GM10266 (cell line): ENCODE data around the gene CTNNBIP1.

Experiments used
- DNase-seq: peaks from one replicate; pipeline ENCODE4 v3.0.0; 2012; ENCODE audit errors: extremely low spot score
- TF ChIP-seq, protein P1 (sequence below): IDR thresholded peaks from 2 replicates; pipeline ENCODE4 v1.5.1; 2012; ENCODE audit warnings: mild to moderate bottlenecking, low read depth; ENCODE audit not compliant: control insufficient read depth, insufficient read depth; ENCODE audit errors: missing control alignments

The CTNNBIP1 gene

DNA sequence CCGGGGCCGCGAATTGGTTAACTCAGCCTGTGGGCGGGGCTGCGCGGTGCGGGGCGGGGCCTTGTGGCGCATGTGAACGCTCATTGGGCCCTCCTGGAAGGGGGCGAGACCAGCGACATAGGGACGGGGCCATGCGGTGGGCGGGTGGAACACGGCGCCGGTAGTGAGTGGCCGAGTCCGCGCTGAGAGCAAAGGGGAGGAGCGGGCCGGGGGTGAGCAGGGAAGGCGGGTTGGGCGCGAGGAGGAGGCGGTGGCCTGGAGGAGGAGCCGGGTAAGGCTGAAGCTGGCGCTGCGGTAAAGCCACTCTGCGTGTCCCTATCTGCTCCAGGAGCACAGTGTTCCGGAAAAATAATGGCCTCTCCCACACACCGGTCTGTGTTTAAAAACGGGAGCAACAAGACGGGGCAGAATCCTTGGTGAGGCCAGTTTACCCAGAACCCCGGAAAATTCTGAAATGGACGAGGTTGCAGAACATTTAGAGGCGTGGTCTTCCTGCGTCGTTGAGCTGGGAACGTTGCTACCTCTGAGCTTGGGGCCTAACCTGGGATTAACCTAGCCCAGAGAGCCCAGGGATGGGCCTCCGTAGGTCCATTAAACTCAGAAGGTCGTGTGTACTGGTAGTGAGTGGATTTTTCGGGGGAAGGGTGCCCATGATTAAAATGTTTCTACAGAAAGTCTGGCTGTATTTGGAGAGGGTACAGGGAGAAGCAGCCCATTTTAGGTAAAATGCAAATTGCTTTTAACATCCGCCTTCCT, 532 bp upstream of the CTNNBIP1 start:
- TF ChIP-seq, protein P1, sequence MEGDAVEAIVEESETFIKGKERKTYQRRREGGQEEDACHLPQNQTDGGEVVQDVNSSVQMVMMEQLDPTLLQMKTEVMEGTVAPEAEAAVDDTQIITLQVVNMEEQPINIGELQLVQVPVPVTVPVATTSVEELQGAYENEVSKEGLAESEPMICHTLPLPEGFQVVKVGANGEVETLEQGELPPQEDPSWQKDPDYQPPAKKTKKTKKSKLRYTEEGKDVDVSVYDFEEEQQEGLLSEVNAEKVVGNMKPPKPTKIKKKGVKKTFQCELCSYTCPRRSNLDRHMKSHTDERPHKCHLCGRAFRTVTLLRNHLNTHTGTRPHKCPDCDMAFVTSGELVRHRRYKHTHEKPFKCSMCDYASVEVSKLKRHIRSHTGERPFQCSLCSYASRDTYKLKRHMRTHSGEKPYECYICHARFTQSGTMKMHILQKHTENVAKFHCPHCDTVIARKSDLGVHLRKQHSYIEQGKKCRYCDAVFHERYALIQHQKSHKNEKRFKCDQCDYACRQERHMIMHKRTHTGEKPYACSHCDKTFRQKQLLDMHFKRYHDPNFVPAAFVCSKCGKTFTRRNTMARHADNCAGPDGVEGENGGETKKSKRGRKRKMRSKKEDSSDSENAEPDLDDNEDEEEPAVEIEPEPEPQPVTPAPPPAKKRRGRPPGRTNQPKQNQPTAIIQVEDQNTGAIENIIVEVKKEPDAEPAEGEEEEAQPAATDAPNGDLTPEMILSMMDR = no peak
- peak; percentile 99 for DNase-seq

DNA sequence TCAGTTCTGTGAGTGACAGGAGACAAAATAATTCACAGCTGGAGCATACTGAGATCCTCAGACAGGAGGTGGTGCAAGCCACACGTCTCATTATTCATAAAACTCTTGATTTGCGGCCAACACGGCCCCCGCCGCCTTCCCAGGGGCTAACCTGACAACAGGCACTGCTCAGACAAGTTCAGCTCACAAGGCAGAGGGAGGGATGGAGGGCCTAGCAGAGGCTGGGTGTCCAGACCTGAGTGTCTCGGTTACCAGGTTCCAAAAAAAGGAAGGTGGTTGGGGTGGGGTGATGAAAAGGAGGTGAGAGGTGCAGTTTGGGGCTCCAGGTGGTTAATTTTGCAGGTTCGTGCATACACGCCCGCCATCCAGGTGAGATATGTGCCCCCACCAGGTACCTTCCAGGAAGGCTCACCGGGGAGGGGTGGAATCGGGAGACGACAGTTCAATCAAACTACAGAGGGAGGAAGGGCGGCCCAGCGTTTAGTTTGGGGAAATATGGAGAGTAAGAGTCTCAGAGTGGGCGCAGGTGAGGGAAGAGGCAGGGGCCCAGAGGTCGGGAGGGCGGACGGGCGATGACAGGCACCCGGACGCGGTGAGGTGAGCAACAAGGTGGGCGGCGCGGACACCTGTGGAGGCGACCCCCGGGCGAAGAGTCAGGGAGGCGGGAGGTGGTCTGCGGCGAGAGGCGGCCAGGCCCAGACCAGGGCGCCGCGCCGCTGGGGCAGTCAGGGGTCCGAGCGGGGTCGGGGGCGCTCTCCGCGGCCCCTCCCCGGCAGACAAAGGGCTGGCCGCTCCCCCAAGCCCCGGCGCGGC, 629 bp downstream of the CTNNBIP1 start:
- TF ChIP-seq, protein P1 = no peak
- peak; percentile 37 for DNase-seq

DNA sequence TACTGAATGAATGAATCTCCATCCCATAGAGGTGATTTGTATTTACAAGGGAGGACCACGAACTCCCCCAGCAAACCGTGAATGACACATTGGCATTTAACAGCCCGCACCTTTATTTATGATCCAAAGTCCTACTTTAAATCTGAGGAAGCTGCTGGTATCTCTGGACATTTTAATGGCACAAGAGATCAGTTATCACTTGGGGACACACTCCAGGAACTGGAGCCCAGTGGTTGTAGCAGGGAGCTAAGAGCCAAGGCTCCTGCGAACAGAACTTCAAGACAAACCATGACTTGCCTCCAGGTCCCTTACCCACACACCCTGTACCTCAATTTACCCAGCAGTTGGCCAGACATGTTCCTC, 1.2 kb downstream of the CTNNBIP1 start:
- TF ChIP-seq, protein P1 = no peak

DNA sequence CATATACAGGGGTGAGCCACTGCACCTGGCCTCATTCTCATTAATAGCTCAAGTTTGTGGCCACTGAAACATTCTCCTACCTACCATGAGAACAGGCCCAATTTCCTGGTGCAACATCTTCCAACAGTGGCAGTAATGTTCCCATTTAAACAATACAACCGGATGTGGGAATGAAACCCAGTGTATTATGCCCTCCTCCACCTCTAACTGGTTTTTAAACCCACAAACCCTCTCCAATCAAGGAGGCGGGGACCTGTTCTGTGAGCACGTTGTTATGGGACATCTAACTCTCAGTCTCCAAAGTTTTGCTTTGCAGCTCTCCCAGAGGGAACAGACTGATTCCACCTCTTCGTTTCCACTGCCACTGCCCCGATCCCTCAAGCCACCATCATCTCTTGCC, 2.6 kb downstream of the CTNNBIP1 start:
- TF ChIP-seq, protein P1 = no peak
- DNase-seq = no peak

More for the DNA sequence above, 1.2 kb downstream of the CTNNBIP1 start:
- DNase-seq = no peak

DNA sequence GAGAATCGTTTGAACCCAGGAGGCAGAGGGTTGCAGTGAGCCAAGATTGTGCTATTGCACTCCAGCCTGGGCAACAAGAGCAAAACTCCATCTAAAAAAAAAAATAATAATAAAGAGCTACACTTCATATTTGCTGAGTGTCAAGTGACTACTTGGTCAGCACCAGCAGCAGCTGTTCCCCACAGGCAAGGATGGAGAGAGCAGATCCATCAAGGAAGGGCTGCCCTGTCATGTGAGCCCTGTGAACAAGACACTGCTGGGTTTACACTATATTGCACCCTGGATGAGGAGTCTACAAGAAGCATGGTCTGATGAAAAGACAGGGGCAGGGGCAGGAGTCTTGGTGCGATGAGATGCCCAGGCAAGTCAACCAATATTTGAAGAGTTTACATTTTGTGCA, 3.6 kb downstream of the CTNNBIP1 start:
- no peak for DNase-seq
- TF ChIP-seq, protein P1 = no peak

DNA sequence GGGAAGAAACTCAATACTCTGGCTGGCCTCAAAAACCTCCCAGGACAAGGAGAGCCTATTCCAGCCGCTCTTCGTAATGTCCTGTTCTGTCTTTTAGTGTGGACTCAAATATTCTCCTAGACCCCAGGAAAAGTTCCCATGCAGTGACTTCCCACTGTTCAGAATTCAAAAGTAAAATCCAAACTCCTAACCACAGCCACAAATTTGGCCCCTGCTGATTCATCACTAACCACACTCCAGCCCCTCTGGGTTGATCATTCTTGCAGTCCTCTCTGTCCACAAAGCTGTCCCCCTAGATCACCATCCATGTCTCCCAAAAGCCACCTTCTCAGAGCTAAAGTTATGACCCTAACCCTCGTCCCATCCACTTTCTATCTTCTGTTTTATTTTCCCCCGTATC, 5.1 kb downstream of the CTNNBIP1 start:
- TF ChIP-seq, protein P1 = no peak
- DNase-seq = no peak

DNA sequence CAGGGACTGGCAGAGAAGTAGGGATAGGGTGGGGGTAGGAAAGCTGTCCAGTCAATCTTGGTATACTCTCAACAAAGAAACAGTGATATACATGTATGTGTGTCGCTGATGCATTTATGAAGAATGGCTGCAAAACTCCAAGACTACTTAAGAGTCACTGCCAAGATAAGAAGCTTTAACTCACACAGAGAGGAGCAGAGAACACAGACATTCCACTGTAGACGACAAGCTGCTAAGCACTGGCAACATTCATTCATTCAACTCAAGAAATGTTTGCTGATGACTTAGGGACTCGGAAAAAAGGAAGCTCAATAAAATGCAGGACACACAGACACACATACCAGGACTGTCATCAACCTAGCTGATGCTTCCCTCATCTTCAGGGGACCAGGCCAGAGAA, 5.5 kb downstream of the CTNNBIP1 start:
- no peak for DNase-seq
- TF ChIP-seq, protein P1 = no peak
